Nephron progenitor cell (in vitro differentiated cells): Measurements from ENCODE around the gene RAPH1.
A peak's percentile ranks its signal among the peaks of the same experiment; 100 is the strongest.

Experiments
- DNase-seq: peaks from one replicate; pipeline ENCODE4 v3.0.0; 2021
- H3K27ac Mint-ChIP-seq: 2 replicates; pipeline ENCODE4 v1.8.0; 2021; ENCODE audit warnings: mild to moderate bottlenecking, moderate library complexity, mixed read lengths
- H3K27me3 Mint-ChIP-seq: 2 replicates; pipeline ENCODE4 v1.8.0; 2021; ENCODE audit warnings: mild to moderate bottlenecking, low read depth, mixed read lengths; ENCODE audit not compliant: poor library complexity
- H3K36me3 Mint-ChIP-seq: 2 replicates; pipeline ENCODE4 v1.8.0; 2021; ENCODE audit warnings: low read depth, mixed read lengths
- H3K4me1 Mint-ChIP-seq: 2 replicates; pipeline ENCODE4 v1.8.0; 2021; ENCODE audit warnings: mixed read lengths
- H3K4me3 Mint-ChIP-seq: 2 replicates; pipeline ENCODE4 v1.8.0; 2021; ENCODE audit warnings: mild to moderate bottlenecking, moderate library complexity, mixed read lengths
- H3K9me3 Mint-ChIP-seq: 2 replicates; pipeline ENCODE4 v1.8.0; 2021; ENCODE audit warnings: mild to moderate bottlenecking, moderate library complexity, mixed read lengths
- TF ChIP-seq, protein P1 (sequence below): fragments of 200-600 bp; sonication (generic); IDR thresholded peaks from 2 replicates; pipeline ENCODE4 v1.5.0; 2021; ENCODE audit warnings: antibody characterized with exemption

The RAPH1 gene

DNA sequence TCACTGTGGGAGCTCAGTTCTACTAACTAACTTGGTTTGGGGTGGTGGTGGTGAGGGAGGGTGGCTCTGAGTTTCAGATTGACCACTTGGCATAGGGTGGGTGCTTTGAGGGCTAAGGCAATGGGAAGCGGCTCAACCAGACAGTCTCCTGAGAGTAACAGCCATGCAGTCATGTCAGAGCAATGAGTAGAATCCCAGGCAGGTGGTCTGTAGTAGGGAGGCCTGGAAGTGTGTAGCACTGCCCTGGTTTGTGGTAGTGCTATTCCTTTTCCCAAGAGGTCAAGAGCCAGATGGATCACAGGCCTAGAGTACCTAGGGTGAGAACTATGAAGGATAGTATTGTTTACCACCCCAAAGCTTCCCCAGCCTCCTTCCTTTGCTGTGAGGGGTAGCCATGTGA, 18.7 kb upstream of the RAPH1 start:
- Mint-ChIP-seq H3K4me1 (peaks cover 31% of the 10 kb centered on the region), H3K36me3 (no peaks in the 10 kb centered on the region), H3K9me3 (no peaks in the 10 kb centered on the region), H3K27ac (no peak overlapping the region), H3K27me3 (no peaks in the 10 kb centered on the region), H3K4me3 (no peak overlapping the region)
- TF ChIP-seq, protein P1, sequence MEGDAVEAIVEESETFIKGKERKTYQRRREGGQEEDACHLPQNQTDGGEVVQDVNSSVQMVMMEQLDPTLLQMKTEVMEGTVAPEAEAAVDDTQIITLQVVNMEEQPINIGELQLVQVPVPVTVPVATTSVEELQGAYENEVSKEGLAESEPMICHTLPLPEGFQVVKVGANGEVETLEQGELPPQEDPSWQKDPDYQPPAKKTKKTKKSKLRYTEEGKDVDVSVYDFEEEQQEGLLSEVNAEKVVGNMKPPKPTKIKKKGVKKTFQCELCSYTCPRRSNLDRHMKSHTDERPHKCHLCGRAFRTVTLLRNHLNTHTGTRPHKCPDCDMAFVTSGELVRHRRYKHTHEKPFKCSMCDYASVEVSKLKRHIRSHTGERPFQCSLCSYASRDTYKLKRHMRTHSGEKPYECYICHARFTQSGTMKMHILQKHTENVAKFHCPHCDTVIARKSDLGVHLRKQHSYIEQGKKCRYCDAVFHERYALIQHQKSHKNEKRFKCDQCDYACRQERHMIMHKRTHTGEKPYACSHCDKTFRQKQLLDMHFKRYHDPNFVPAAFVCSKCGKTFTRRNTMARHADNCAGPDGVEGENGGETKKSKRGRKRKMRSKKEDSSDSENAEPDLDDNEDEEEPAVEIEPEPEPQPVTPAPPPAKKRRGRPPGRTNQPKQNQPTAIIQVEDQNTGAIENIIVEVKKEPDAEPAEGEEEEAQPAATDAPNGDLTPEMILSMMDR: no peak
- DNase-seq: no peak

GRCh38 chr2:203551778-203552177, 16.7 kb upstream of the RAPH1 start:
- peaks cover 31% of the 10 kb centered on the region for H3K4me1 Mint-ChIP-seq
- H3K36me3 Mint-ChIP-seq: no peaks in the 10 kb centered on the region
- no peaks in the 10 kb centered on the region for H3K27me3 Mint-ChIP-seq
- H3K27ac Mint-ChIP-seq: peak overlapping the region; percentile 8
- TF ChIP-seq, protein P1: no peak
- no peak overlapping the region for H3K4me3 Mint-ChIP-seq
- no peaks in the 10 kb centered on the region for H3K9me3 Mint-ChIP-seq
- DNase-seq: no peak

- Mint-ChIP-seq H3K27ac (no peak overlapping the region), H3K4me1 (peaks cover 31% of the 10 kb centered on the region), H3K9me3 (no peaks in the 10 kb centered on the region), H3K36me3 (no peaks in the 10 kb centered on the region), H3K27me3 (no peaks in the 10 kb centered on the region), H3K4me3 (no peak overlapping the region)
- TF ChIP-seq, protein P1: no peak
- DNase-seq: no peak
Observed at GRCh38 chr2:203550266-203550665, 15.2 kb upstream of the RAPH1 start.

GRCh38 chr2:203549406-203549805, 14.3 kb upstream of the RAPH1 start:
- H3K27ac Mint-ChIP-seq: peak overlapping the region; percentile 18
- H3K4me3 Mint-ChIP-seq: no peak overlapping the region

DNA sequence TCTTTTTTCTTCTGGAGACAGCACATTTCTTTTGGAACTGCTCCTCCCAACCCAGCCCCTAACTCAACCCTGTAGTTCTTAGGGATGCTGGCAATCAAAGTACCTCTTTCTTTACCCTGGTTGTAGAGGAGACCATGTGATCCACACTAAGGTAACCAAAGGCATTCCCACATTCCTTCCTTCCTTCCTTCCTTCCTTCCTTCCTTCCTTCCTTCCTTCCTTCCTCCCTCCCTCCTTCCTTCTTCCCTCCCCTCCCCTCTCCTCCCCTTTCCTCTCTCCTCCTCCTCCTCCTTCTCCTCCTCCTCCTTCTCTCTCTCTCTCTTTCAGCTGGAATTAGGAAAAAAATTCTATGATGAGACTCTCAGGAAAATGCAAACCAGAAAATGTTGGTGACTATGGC, 13.8 kb upstream of the RAPH1 start:
- peaks cover 23% of the 10 kb centered on the region for H3K4me1 Mint-ChIP-seq
- peak overlapping the region; percentile 13 for H3K27ac Mint-ChIP-seq
- no peaks in the 10 kb centered on the region for H3K36me3 Mint-ChIP-seq
- no peak for DNase-seq
- no peaks in the 10 kb centered on the region for H3K27me3 Mint-ChIP-seq
- H3K4me3 Mint-ChIP-seq: no peak overlapping the region
- TF ChIP-seq, protein P1: no peak
- H3K9me3 Mint-ChIP-seq: no peaks in the 10 kb centered on the region

More at GRCh38 chr2:203549406-203549805, 14.3 kb upstream of the RAPH1 start:
- Mint-ChIP-seq H3K27me3 (no peaks in the 10 kb centered on the region), H3K9me3 (no peaks in the 10 kb centered on the region), H3K36me3 (no peaks in the 10 kb centered on the region), H3K4me1 (peaks cover 28% of the 10 kb centered on the region)
- TF ChIP-seq, protein P1: no peak
- no peak for DNase-seq

DNA sequence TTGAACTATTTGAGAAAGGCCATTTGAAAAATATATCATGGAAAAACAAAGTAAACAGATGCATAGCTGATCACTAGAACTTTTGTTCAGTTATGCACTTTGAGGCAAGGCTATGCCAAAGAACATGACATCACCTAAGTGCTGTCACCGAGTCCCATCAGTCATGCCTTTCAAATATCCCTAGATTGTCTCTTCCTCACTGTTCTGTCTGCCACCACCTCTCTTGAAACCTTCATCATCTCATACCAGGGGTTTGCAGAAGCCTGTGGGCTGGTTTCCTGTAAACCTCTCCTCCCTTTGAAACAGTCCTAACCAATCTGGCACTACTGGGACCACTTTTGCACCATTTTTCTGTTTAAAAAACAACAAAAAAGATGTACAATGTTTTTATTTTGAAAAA, 12.3 kb upstream of the RAPH1 start:
- no peaks in the 10 kb centered on the region for H3K27me3 Mint-ChIP-seq

More for the DNA sequence above, 12.3 kb upstream of the RAPH1 start:
- no peak overlapping the region for H3K4me3 Mint-ChIP-seq
- no peak overlapping the region for H3K27ac Mint-ChIP-seq
- H3K9me3 Mint-ChIP-seq: no peaks in the 10 kb centered on the region
- H3K4me1 Mint-ChIP-seq: peaks cover 13% of the 10 kb centered on the region
- DNase-seq: no peak
- H3K36me3 Mint-ChIP-seq: no peaks in the 10 kb centered on the region
- TF ChIP-seq, protein P1: no peak
